ENCODE results near the gene CASTOR1.

Gene CASTOR1

DNA sequence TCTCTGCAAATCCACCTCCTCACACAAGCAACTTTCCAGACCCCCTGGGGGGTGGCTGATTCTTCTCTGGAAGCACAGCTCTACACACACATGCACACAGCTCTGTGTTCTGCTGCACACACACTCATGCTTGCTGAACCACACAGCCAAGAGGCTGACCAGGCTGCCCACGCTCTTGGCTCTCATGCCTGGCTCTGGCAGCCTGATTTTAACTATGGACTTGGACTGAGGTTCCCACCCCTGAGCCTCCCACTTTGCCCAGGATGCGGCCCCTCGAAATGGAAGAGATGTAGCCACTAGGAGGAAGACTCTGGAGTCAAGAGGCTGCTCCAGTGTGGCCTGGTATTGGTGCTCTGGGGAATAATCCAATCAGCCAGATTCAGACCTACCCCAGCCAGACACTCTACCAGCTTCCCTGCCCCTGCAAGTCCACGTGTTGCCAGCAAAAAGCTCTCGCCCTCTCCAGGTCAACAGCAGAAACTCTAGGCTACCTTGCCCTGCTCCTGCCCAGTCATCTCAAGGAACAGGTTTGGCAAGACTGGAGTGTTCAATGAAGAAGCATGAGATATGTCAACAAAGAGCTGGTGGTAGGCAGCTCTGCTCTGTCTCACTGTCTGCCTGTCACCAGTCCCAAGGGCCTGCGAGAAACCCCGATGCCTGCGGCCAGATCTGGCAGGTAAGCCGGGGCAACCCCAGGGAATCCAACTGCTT, 8.8 kb upstream of the CASTOR1 start:
- no peak for DNase-seq (ENCODE audit: low read depth)

GRCh38 chr22:30297276-30297990, 8.1 kb upstream of the CASTOR1 start:
- DNase-seq (ENCODE audit: low read depth): no peak

GRCh38 chr22:30296833-30297232, 7.5 kb upstream of the CASTOR1 start:
- DNase-seq (ENCODE audit: low read depth): no peak

DNA sequence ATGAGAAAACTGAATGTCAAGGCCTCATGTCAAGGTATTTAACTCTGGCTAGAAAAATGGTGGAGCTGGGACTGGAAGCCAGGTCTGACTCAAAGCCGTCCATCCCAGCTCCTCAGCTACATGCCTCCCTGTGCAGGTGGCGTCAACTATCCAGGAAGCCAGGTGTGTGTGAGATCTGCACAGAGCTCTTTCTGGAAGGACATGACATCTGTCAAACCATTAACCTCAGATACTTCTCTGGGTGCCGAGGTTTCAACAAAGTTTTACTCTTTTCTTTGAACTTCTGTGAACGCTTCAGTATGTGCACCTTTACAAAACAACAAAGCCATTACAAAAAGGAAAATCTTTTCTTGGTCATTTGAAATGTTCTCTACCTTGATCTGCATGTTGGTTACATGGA, 7.0 kb upstream of the CASTOR1 start:
- no peak for DNase-seq (ENCODE audit: low read depth)

- no peak for DNase-seq (ENCODE audit: low read depth)
Observed at GRCh38 chr22:30295576-30295975, 6.3 kb upstream of the CASTOR1 start.

DNA sequence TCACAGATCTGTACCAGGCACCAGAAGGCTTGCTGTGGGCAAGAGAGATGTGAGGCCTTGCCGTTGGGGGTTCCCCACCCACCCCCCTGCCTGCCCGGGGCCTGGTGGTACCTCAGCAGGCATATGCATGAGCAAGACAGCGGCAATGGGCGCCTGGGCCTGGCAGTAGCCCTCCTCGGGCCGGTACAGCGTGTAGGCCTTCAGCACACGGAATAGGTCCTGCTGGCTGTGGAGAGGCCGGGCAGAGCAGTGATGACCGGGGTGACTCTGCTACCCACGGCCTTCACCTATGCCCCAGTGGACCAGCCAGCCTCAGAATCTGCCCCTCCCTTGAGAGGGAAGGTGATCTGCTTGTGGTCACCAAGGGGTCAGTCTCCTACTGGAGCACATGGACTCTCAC, 5.5 kb upstream of the CASTOR1 start:
- no peak for DNase-seq (ENCODE audit: low read depth)

GRCh38 chr22:30294066-30294465, 4.8 kb upstream of the CASTOR1 start:
- no peak for DNase-seq (ENCODE audit: low read depth)

DNA sequence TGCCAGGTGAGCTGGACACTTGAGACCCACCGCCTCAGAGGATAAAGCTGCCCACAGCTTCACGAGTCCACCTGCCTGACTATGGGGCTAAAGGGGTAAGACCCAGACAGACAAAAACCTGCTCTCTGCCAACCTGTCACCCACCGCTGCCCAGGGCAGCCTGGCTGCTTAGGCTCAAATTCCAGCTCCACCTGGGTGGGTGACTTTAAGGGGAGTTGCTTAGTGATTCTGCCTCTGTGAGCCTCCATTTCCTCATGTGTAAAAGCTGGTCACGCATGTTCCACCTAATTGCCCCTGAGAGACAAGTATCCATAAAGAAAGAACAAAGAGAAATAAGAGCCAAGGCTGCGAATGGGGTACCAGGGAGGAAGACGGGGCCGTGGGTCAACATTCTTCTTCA, 3.7 kb upstream of the CASTOR1 start:
- no peak for DNase-seq (ENCODE audit: low read depth)

- DNase-seq (ENCODE audit: low read depth): no peak
Observed at GRCh38 chr22:30292069-30292970, 3.0 kb upstream of the CASTOR1 start.

GRCh38 chr22:30291058-30291892, 2.0 kb upstream of the CASTOR1 start:
- peak; percentile 50 for DNase-seq (ENCODE audit: low read depth)

- DNase-seq (ENCODE audit: low read depth): peak; percentile 76
Observed at GRCh38 chr22:30290342-30291057, 1.2 kb upstream of the CASTOR1 start.

DNA sequence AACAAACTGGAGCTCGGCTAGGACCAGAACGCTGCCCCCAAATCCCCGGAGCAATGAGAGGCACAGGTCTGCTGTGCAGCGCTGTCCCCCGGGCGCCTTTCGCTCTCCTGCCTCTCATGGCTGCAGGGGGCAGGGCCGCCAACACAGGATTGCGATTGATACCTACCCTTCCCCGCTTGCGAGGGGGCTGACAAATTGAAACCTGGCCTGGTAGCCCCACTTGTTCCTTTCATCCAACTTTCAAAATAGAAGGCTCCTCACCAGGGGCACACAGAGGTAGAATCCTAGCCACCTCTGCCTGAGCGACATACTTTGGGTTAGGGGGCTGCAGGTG, 642 bp upstream of the CASTOR1 start:
- DNase-seq (ENCODE audit: low read depth): no peak

DNA sequence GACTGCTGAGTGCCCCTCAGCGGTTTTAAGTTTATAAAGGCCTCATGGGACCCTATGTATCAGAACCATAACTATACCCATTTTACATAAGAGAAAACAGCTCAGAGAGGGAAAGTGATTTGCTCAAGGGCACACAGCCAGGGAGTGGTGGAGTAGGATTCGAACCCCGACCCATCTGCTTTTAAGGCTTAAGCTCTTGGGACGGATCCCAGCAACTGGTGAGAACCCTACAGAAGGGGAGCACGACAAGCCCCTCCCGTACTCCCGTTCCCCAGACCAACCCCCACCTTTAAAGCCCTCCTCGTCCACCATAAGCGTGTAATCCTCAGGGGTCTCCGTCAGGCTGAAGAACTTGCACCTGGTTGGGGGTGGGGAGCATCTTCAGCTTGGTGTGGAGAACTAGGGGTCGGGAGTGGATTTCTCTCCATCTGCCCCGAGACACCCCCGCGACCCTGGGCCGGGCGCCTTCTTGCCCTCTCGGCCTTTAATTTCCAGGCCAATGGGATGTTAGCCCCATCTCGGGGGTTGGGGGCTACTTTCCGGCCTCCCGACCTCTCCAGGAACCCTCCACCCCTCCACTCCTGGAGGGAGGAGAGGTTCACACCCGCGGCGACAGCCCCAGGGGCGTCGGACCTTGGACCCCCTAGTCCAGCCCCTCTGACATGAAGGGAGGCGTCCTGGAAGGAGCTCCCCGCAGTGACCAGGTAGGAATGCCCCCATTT, 725 bp downstream of the CASTOR1 start:
- no peak for DNase-seq (ENCODE audit: low read depth)

GRCh38 chr22:30287648-30288418, 1.5 kb downstream of the CASTOR1 start:
- DNase-seq (ENCODE audit: low read depth): peak; percentile 92

GRCh38 chr22:30286813-30287647, 2.3 kb downstream of the CASTOR1 start:
- DNase-seq (ENCODE audit: low read depth): peak; percentile 69

- DNase-seq (ENCODE audit: low read depth): no peak
Observed at GRCh38 chr22:30286331-30286730, 3.0 kb downstream of the CASTOR1 start.

- DNase-seq (ENCODE audit: low read depth): no peak
Observed at GRCh38 chr22:30285846-30286200, 3.5 kb downstream of the CASTOR1 start.

DNA sequence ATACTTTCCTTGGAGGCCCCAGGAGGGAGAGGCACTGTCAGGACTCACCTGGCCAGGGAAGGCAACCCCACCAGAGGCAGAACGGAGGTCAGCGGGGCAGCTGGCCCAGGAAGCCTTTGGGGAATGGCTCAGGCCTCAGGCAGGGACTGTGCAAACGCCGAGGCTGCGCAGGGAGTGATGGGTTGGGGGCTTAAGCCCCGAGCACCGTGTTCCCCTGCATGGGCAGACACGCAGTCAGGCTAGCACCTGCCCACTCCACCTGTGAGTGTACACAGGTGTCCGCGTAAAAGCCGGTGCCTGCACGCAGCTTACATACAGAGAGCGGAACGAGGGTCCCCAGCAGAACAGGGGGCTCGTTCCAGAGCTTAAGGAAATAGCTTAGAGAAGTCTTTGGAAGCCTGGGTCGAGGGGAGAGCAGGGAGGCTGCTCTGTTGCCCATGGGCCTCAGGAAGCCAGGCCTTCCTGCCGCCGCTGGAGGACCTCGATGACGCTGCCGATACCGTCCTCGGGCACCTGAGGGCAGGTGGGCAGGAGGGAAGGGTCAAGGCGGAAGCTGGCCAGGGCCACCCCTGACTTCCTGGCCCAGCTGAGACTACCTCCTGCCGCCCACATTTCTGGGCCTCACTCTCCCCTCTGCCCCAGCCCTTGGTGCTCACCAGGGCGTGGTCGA, 4.0 kb downstream of the CASTOR1 start:
- DNase-seq (ENCODE audit: low read depth): no peak

Measured in ELR (cell line).